Activated effector memory CD4-positive, alpha-beta T cell treated with anti-CD3 and anti-CD28 coated beads, Interleukin-2, amount 50 U/mL, for 16 hours (primary cell): Measurements from ENCODE around the gene DOCK2.
"Not testable (repeated sequence)": the region's sequence is repeated elsewhere in the genome, so short reads cannot be mapped to it uniquely, and the experiment has no call there.

Experiments used
- DNase-seq: peaks from one replicate; pipeline ENCODE4 v3.0.0-alpha.2; 2020

DOCK2 gene

GRCh38 chr5:169832304-169832703, 195.2 kb downstream of the DOCK2 start:
- DNase-seq: no peak

DNA sequence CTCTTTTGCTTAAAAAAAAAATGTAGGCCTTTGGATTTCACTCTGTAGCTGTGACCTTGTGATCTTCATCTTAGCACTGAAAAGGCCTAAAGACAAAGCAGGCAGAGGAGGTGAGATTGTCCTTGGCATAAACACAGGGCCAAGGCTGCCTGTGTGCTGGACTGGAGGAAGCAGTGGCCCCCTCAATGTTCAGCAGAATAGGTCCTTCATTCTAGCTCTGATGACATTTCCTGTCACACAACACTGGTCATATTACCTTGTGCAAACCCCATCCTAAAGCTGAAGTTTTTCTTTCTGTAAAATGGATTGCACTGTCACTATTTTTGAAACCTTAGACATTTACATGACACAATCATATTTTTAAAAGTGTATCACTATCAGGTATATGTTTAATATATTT, 195.8 kb downstream of the DOCK2 start:
- no peak for DNase-seq

DNA sequence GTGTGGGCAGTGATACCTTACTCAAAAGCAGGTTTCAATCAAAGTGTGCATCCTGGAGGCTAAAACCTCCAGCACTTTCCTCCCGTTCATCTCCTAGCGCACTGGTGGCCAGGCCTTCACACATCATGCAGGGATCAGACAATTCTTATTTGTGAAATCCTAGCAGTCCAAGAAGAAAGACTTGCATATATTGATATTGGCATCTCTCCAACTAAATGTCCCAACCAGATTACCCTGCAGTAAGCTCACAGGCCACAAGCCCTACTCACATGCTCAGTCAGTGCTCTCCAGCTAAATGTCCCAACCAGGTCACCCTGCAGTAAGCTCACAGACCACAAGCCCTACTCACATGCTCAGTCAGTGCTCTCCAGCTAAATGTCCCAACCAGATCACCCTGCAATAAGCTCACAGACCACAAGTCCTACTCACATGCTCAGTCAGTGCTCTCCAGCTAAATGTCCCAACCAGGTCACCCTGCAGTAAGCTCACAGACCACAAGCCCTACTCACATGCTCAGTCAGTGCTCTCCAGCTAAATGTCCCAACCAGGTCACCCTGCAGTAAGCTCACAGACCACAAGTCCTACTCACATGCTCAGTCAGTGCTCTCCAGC, 196.7 kb downstream of the DOCK2 start:
- not testable (repeated sequence) for DNase-seq

GRCh38 chr5:169834540-169834939, 197.5 kb downstream of the DOCK2 start:
- not testable (repeated sequence) for DNase-seq

DNA sequence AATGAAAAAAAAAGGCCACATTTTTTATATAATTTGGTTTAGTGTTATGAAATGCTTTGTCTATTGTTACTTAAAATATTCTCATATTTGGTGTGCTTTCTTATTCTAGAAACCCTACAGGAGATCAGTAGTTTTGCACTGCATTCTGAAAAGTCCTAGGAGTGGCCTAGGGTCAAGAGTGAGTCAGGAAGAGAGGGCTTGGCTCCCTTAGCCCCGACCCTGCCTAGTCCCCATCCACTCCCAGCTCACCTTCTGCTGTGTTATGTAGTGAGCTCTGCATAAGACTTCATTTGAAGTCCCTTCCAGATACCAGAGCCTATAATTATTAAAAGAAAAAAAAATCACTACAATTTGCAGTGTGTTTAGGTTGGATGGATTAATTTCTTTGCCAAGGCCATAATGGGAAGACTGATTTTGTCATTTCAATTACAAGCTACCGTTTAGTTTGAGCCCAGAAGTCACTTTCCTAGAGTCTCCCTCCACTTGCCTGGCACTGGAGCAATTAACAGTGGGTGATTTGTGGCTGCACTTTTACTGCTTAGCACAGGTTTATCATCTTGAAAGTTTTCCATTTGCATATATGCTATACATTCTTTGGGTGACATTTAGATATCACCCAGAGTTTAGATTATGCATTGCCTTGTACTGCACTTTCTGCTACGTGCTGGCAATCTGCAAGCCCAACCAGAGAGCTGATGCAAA, 199.9 kb downstream of the DOCK2 start:
- no peak for DNase-seq

GRCh38 chr5:169837686-169838085, 200.6 kb downstream of the DOCK2 start:
- no peak for DNase-seq

DNA sequence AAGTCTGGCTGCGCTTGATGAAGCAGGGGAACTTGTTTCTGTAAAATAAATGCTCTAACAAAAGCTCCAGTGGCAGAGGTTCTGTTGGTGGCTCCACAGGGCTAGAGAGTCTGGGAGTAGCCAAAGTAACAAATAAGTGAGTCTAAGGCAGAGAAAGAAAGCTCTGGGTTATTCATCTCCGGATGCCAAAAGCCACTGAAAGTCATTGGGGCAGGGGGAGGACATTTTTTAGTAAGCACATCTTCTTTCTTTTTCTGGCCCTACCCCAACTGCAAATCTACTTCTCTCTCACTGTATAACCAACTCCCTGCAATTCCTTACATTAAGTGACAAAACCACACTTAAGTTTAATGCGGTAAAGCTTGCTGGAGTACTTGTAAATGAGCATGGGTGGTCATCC, 201.6 kb downstream of the DOCK2 start:
- DNase-seq: no peak

GRCh38 chr5:169840405-169840804, 203.3 kb downstream of the DOCK2 start:
- no peak for DNase-seq

DNA sequence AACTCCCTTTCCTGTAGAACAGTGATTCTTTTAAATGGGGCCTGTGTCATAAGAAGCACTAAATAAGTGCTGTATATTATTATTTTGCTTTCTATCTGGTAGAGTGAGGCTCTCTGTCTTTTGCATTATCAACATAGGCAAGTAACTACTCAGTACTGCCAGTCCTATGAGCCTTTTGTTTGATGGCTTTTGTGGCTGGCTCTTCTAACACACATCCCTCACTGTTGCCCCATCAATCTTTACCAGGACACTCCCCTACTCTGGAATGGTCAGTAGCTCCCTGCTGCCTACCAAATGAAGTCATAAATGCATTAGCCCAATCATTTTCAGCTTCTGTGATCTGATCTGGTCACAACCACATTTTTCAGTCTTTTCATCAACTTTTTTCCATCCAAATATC, 205.6 kb downstream of the DOCK2 start:
- no peak for DNase-seq

- DNase-seq: no peak
Observed at GRCh38 chr5:169847519-169847918, 210.4 kb downstream of the DOCK2 start.

DNA sequence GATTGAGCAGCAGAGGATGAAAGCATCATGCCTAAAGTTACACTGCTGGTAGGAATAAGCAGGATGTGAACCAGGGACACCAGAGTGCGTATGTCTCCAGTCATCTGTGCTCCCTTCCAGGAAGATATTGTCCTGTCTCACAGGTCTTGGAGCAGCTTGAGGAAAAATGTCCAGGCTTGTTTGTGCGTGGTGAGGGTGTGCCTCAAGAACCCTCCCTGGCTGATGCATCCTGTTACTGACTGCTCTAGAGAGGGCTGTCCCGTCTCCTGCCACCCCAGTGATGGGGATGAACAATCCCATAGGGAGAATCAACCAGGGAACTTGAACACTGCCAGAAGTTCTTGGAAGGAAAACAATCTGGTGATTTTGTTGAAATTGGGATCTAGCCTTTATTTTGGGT, 211.2 kb downstream of the DOCK2 start:
- no peak for DNase-seq

GRCh38 chr5:169848792-169849191, 211.7 kb downstream of the DOCK2 start:
- DNase-seq: no peak

DNA sequence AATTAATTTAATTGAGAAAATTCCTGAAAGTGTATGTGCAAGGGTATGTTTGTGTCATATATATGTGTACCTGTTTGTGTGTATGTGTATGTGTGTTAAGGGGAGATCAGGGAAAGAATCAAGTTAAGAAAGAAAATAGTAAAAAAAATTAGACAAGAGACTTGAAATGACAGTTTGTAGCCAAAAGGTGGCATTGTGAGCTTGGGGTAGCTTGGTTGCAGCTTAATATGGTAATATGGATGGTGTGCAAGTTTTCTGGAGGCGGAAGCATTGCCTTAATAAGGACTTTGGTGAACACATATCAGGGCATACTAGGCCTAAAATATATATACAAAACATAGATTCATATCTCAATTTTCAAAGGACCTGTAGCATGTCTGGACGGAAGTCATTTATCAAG, 213.3 kb downstream of the DOCK2 start:
- DNase-seq: no peak

DNA sequence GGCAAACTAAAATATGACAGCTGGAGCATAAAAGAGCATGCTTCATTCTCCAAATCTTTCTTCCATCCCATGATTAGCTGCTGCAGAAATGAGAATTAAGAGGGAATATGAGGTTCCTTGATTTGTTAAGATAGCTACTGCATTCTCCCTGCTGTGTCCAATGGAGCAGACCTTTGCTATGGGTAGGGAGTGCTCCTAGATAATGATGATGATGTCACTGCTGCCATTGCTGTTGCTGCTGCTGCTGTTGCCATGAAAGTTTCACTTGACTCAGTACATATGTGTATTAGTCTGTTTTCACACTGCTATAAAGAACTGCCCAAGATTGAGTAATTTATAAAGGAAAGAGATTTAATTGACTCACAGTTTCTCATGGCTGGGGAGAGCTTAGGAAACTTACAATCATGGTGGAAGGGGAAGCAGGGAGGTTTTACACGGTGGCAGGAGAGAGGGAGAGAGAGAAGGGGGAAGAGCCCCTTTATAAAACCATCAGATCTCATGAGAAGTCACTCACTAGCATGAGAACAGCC, 214.3 kb downstream of the DOCK2 start:
- no peak for DNase-seq

- DNase-seq: no peak
Observed at GRCh38 chr5:169856571-169856970, 219.5 kb downstream of the DOCK2 start.

- DNase-seq: no peak
Observed at GRCh38 chr5:169860585-169860984, 223.5 kb downstream of the DOCK2 start.

GRCh38 chr5:169861433-169861832, 224.4 kb downstream of the DOCK2 start:
- no peak for DNase-seq

- no peak for DNase-seq
Observed at GRCh38 chr5:169861934-169862333, 224.9 kb downstream of the DOCK2 start.

DNA sequence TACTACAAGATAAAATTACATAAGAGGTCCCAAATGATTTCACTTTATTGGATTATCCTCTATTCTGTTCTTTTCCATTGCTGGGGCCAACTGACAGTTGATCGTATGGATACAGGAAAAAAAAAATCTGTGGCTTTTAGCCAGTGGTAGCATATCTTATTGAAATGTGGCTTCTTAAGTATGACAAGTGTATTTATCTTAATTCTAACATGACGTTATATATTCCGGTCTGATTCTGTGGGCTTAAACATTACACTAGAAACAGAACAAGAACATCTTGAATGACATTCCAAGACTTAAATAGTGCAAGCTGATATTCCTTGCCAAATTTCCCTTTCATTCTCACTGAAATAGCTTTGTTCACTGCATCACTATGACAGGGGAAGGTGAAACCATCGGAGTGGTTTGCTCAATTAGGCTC, 225.3 kb downstream of the DOCK2 start:
- DNase-seq: no peak

DNA sequence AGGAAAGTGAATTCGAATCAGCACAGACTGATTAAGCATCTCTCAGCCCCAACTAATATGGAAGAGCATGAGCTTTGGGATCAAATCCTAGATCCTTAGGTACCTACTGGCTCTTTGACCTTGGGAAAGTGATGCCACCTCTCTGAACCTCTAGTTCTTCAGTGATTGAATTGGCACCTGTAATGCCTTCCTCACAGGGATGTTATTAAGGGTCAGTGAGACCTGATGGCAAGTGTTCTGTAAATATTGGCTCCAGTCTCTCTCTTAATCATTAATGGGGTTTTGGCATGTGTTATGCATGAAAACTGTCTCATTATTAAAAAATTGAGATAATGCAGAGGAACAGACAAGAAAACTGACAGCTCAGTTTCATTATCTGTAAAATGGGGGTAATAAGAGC, 227.4 kb downstream of the DOCK2 start:
- DNase-seq: no peak

GRCh38 chr5:169867347-169867746, 230.3 kb downstream of the DOCK2 start:
- DNase-seq: no peak

- DNase-seq: no peak
Observed at GRCh38 chr5:169869066-169869465, 232.0 kb downstream of the DOCK2 start.

GRCh38 chr5:169870211-169870610, 233.1 kb downstream of the DOCK2 start:
- DNase-seq: no peak

GRCh38 chr5:169871826-169872490, 234.9 kb downstream of the DOCK2 start:
- no peak for DNase-seq
